GM19025 (cell line): ENCODE measurements around the gene MTG2.

Source experiments
- ATAC-seq: cut with Tn5 transposase; IDR thresholded peaks from one replicate; pipeline ENCODE4 v1.9.1; 2021; ENCODE audit warnings: mild to moderate bottlenecking, low read depth, moderate library complexity; ENCODE audit not compliant: unreplicated experiment

MTG2 gene

DNA sequence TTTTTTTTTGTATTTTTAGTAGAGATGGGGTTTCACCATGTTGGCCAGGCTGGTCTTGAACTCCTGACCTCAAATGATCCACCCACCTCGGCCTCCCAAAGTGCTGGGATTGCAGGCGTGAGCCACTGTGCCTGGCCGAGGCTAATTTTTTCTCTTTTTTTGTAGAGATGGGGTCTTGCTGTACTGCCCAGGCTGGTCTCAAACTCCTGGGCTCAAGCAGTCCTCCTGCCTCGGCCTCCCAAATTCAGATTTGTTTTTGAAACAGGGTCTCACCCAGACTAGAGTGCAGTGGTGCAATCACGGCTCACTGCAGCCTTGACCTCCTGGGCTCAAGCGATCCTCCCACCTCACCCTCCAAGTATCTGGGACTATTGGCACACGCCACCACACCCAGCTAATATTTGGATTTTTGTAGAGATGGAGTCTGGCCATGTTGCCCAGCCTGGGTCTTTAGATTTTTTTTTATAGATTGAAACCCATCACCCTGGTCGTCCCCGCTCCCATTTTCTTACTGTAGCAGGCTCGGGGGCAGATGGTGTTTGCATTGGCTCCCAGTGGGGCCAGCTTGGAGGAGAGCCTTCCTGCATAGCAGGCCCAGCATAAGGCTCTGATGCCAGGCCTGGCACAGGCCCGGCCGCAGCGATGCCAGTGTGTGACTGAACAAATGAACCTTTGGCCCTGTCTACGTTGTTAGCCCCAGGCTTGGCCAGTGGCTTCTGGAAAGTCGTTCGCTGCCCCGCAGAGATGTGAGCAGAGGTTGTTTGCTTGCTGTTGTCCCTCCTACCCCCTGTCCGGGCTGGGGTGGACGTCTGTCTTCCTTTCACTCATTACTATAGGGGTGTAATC lies 4.3 kb upstream of the MTG2 start:
- ATAC-seq, result no peak

DNA sequence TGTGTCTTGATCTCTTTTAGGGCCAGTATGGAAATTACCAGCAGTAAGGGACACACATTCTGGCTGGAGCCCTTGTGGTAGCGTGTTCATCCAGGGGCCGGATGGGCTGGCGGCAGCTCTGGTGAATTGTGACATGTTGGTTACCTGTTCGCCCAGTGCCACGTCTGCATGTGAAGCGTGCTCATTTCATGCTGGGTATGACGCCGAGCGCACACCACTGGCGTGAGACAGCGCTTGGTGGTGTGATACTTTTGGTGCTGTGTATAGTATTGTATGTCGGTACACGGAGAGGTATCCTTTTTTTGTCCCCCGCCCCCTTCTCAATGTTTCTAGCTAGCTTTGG lies 3.7 kb upstream of the MTG2 start:
- ATAC-seq, result no peak

DNA sequence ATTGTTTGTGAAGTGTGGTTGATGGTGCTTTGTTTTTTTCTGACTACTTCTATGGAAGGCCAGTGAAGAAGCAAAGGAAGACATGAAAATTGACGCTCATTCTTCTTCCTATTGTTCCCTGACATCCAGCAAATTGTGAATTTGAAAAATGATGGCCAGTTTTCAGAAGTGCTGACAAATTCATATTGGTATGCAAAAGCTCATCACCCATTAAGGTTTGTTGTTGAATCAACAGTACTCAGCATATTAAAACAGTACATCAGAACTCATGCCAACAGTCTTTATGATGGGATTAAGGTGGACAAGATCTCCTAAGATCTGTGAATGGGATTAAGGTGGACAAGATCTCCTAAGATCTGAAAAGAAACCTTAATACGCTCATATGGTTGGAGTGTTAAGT lies 1.0 kb upstream of the MTG2 start:
- no peak for ATAC-seq

DNA sequence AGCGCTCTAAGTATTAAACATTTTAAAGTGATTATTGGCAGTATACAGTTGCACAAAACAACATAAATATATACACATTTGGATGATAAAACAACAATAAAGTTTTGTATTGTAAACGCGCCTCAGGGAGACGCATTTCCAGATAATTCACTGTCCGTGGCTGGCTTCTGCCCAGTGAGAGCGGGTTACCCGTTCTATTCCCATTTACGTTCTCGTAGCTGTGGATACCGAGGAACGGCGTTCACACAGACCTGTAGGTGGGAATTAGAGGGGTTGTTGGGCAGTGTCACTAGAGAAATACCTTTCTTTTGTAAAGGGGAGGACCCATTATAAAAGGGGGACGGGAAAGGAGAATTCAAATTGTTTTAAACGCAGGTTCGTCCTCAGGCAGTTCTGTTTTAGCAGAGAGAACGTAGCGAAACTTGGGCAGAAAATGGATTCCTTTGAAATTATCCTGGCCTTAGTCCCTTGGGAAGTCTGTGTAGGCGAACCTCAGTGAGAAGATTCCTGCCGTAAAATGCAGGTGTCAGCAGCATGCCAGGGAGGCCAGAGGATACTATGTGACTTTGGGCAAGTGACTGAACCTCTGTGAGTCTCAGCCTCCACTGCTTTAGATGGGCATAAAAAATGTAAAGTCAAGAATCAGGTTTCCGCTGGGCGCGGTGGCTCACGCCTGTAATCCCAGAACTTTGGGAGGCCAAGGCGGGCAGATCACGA lies 756 bp downstream of the MTG2 start:
- ATAC-seq, result no peak

DNA sequence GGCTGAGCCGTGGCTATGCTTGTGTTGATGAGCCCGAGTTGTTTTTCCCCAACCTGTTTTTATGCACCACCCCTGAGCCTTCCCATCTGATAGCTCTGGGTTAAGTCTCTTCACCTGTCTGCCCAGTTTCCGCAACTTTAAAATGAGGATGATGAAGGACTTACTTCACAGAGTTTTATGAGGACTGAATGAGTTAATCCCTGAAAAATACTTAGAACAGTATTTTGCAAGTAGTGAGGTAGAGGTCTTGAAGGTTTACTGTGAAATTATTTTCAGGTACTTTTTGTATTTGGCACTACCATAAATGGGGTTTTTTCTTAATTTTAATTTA lies 3.2 kb downstream of the MTG2 start:
- no peak for ATAC-seq

DNA sequence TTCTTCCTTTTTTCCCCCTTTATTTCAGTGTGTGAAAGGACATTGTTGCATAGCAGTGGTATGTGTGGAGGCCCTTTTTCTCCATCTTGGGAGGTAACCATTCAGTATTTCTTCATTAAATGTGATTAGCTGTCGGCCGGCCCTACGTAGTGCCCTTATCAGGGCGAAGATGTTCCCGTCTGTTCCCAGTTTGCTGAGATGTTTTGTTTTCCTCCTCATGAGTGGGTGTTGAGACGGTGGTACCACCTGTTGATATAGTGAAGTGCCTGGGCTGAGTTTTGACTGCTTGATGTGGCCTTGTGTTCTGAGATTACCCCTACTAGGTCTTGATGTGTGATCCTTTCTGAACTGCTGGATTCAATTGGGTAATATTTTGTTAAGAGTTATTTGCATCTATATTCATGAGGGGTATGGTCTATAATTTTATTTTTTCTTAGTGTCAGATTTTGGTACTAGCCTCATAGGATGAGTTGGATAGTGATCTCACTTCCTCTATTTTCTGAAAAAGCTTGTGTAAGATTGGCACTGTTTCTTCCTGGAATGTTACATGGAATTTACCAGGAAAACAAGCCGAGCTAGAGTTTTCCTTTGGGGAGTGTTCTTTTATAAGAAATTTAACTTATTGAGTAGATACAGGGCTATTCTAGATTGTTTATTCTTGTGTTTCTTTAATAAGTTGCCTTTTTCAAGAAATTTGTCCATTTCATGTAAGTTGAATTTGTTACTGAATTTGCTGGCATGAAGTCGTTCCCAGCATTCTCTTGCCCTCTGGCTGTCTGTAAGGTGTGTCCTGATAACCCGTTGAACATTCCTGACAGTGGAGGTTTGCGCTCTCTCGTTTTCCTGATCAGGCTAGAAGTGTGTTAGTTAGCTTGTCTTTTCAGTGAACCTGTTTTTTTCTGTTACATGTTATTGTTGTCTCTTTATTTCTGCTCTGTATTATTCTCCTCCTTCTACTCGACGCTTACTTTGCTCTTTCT lies 4.3 kb downstream of the MTG2 start:
- no peak for ATAC-seq

DNA sequence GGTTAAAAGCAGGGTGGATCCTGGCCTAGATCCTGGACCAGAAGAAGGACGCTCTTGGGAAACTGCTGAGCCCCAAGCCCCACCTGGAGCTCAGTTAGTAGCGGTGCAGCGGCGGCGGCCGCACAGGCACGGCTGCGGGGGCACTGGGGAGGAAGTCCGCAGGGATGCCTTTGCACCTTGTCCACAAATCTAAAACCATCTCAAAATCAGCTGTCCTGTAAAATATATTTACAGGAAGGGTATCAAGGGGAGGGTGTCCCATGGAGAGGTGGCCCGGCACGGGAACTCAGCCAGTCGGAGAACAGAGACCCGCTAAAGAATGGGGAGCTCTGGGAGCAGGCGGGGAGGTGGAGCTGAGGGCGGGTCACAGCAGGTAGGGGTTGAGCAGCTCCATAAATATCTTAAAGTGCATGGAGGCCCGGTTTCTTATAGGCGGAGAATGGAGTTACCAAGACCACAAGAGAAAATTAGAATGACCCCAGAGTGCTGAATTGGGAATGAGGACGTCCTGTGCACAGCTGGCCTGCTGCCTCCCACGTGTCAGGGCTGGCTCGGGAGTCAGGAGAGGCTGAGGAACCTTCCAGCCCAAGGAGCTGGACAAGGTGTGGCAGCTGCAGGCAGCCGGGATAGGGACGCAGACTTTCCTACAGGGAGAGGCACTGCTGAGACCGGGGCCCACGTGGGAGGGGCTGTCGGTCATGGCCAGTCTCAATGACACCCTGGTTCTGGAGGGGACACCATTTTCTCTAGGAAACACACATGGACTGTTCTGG lies 8.0 kb downstream of the MTG2 start:
- ATAC-seq, result no peak

DNA sequence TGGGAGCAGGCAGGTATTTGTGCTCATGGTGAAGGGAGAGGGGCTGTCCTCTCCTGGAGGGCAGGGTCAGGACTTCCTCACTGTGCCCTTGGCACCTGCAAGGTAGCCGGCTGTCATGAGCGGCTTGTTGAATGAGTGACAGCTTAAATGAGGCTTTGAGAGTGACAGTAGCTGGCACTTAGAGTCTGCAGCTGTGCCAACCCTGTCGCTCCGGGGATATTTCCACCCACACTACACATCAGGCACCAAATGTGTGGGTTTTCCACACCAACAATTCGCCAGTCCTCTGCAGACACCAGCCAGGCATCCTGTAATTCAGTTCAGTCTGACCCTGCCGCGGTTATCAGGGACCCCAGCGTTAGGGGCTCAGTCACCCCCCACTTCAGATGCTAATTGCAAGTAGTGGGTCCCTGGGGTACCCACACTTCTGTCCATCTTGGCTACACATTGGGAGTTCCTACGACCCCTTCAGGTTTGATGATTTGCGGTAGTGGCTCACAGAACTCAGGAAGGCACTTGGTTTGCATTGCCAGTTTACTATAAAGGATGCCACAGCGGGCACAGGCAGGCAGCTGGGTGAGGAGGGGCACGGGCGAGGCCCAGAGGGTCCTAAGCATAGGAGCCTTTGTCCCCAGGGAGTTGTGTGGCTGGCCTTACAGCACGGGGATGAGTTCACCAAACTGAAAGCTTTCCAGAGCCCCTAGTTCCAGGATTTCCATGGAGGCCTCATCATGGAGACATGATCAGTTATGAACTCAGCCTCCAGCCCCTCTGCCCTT lies 9.1 kb downstream of the MTG2 start:
- no peak for ATAC-seq

DNA sequence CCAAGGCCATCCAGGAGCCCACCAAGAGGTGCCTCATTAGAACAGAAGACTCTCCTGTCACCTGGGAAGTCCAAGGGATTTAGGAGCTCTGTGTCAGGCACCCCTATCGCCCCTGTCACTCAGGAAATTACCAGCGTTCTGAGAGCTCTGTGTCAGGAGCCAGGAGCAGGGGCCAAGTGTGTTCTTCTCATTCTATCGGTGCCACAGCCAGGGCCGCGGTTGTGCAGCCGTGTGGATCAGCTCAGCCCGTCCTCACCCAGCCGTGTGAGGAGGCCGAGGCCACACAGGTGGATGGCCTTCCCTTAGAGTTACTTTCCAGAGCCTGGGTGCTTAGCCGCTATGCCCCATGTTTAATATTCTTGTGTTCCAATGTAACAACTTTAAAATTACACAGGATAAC lies 9.8 kb downstream of the MTG2 start:
- ATAC-seq, result no peak

DNA sequence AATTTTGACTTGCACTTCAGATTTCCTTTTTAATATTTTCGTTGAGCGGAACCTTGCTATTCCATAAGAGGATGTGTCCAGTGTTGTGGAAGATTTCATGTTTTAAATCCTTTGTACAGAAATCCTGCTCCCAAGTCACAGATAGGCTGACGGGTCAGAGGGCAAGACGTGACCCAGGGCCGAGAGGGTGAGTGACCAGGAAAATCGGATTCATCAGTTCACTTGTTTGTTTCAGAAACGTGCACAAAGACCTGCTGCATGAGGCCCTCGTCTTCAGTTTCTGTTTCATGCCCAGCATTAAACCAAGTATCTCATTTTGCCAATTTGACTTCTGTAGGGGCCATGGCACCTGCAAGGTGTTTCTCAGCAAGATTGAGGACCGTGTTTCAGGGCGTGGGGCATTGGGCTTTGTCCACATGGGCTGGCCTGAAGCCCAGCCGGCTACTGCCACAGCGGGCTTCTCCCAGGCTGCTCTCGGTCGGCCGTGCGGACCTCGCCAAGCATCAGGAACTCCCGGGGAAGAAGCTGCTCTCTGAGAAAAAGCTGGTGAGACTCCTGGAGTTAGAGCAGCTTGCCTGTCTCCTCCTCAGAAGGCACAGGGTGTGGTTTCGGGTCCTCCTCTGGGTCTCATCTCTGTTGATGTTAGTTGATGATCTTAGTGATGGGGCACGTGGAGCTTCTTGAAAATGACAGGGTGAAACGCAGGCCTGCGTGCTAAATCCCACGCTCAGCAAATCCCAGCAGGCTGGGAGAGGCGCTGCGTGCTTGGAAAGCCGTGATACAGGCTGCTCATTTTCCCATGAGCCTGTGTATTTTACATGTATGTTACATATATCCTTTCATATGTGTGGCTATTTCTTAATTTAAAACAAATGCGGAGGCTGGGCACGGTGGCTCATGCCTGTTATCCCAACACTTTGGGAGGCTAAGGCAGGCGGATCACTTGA lies 10.5 kb downstream of the MTG2 start:
- no peak for ATAC-seq

DNA sequence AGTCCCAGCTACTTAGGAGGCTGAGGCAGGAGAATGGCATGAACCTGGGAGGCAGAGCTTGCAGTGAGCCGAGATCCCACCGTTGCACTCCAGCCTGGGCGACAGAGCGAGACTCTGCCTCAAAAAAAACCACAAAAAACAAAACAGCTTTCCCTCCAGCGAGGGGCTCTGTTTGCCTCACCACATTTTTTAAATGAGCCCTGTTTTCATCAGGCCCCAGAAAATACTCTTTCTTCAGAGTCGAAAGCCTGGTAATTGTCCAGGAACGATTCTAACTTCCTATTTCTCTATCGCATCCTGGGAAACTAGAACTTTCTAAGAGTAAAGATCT lies 12.2 kb downstream of the MTG2 start:
- ATAC-seq, result no peak

DNA sequence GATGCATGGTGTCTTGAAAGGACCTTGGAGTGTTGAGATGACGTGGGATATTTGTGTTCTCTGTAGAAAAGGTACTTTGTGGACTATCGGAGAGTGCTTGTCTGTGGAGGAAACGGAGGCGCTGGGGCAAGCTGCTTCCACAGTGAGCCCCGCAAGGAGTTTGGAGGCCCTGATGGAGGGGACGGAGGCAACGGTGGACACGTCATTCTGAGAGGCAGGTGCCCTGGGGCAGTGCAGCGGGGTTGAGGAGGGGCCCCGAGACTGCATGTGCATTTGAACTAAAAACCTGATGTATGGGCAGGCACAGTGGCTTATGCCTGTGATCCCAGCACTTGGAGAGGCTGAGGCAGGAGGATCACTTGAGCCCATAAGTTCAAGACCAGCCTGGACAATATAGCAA lies 12.9 kb downstream of the MTG2 start:
- ATAC-seq, result no peak

DNA sequence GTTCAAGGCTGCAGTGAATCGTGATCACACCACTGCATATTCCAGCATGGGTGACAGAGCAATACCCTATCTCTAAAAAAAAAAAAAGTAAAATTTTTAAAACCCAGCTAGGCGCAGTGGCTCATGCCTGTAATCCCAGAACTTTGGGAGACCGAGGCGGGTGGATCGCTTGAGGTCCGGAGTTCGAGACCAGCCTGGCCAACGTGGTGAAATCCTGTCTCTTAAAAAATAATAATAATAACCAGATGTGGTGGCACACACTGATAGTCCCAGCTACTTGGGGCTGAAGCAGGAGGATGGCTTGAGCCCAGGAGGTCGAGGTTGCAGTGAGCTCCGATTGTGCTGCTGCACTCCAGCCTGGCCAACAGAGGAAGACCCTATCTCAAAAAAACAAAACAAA lies 13.5 kb downstream of the MTG2 start:
- ATAC-seq, result no peak

DNA sequence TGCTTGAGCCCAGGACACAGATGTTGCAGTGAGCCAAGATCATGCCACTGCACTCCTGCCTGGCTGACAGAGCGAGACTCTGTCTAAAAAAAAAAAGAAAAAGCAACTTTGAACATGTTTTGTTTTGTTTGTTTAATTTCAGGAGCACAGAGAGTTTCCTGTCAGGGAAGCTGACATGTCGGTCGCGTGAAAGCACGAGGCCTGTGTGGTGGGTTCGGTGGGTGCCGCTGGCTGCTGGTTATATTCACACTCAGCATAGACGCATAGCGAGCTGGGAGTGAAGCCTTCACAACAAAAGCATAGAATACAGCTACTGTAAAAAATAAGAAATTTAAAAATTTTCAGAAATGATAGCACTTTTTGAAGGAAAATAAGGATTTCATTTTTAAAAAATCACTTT lies 14.5 kb downstream of the MTG2 start:
- ATAC-seq, result no peak

DNA sequence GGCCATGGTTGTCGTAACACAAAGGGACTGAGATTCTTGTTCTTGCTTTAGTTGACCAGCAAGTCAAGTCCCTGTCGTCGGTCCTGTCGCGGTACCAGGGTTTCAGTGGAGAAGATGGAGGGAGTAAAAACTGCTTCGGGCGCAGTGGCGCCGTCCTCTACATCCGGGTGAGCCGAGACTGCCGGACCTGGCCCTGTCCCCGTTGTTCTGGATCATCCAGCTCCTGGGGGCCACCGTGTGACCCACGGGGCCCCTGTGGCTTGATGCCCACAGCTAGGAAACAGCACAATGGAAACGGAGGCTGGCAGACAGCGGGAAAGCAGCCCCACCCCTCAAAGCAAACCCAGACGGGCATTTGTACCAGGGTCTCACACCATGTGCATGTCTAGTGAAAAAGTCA lies 15.0 kb downstream of the MTG2 start:
- no peak for ATAC-seq

DNA sequence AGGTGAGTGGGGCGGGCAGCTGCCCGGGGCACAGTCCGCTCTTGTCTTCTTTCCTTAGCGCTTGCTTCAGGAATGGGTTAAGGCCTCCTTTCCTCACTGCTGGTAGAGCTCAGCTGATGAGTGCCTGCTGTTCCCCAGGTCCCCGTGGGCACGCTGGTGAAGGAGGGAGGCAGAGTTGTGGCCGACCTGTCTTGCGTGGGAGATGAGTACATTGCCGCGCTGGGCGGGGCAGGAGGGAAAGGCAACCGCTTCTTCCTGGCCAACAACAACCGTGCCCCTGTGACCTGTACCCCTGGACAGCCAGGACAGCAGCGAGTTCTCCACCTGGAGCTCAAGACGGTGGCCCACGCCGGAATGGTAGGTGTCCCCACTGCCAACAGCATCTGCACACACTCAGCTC lies 15.7 kb downstream of the MTG2 start:
- no peak for ATAC-seq

DNA sequence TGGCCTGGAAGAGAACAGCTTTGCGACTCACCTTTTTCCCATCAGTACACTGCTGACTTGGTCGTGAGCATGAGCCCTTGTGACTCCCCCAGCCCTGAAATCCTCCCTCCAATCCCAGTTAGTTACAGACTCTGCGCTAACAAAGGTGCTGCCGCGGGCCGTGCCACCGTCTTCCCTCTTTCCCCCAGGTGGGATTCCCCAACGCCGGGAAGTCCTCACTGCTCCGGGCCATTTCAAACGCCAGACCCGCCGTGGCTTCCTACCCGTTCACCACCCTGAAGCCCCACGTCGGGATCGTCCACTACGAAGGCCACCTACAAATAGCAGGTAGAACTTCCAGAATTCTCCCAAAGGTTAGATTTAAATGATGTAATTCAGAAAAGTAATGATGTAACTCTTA lies 16.1 kb downstream of the MTG2 start:
- no peak for ATAC-seq

DNA sequence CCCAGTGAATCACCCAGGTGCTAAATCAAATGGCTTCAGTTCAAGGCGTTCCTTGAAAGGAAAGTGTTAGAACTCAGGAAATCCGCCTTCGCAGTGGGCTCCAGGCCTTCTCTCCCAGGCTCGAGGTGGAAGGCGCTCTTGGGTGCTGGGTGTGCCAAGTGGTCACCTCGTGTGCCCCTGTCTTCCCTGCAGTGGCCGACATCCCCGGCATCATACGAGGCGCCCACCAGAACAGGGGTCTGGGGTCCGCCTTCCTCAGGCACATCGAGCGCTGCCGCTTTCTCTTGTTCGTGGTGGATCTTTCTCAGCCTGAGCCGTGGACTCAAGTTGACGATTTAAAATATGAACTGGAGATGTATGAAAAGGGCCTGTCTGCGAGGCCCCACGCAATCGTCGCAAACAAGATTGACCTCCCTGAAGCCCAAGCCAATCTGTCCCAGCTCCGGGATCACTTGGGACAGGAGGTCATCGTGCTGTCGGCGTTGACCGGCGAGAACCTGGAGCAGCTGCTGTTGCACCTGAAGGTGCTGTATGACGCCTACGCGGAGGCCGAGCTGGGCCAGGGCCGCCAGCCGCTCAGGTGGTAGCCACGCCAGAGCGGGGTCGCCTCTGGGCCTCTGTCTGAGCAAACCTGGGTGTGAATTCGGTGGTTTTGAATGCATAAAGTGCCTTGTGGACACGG lies 17.8 kb downstream of the MTG2 start:
- ATAC-seq, result no peak
